BLaER1 treated with 17β-estradiol and CSF1 and Interleukin-3, amounts not matched to agents 10 nM and 100 nM (cell line): Measurements from ENCODE around the gene ZNF628.

Experiments
- H3K27ac ChIP-seq, 11 experiments: shearing (Covaris generic); formaldehyde crosslinking; 2 replicates each; pipeline ENCODE4 v1.8.1; 2022
- H3K27me3 ChIP-seq, 11 experiments: shearing (Covaris generic); formaldehyde crosslinking; 2 replicates each; pipeline ENCODE4 v1.8.1; 2022
- H3K36me3 ChIP-seq, 11 experiments: shearing (Covaris generic); formaldehyde crosslinking; 2 replicates each; pipeline ENCODE4 v1.8.1; 2022
- H3K4me1 ChIP-seq, 10 experiments: shearing (Covaris generic); formaldehyde crosslinking; 2 replicates each; pipeline ENCODE4 v1.8.1; 2022
- H3K4me2 ChIP-seq, 11 experiments: shearing (Covaris generic); formaldehyde crosslinking; 2 replicates each; pipeline ENCODE4 v1.8.1; 2022
- H3K4me3 ChIP-seq, 10 experiments: shearing (Covaris generic); formaldehyde crosslinking; 2 replicates each; pipeline ENCODE4 v1.8.1; 2022
- H3K9ac ChIP-seq, 11 experiments: shearing (Covaris generic); formaldehyde crosslinking; 2 replicates each; pipeline ENCODE4 v1.8.1; 2022
- H3K9me3 ChIP-seq, 11 experiments: shearing (Covaris generic); formaldehyde crosslinking; replicated peaks in 1 of 11; 2 replicates each; pipeline ENCODE4 v1.8.1; 2022
- H4K20me1 ChIP-seq, 11 experiments: shearing (Covaris generic); formaldehyde crosslinking; 2 replicates each; pipeline ENCODE4 v1.8.1; 2022
- Cebpa-rat ChIP-seq, 11 experiments: shearing (Covaris generic); IDR thresholded peaks; 2 replicates each; pipeline ENCODE4 v1.8.1; 2022

ZNF628 gene

DNA sequence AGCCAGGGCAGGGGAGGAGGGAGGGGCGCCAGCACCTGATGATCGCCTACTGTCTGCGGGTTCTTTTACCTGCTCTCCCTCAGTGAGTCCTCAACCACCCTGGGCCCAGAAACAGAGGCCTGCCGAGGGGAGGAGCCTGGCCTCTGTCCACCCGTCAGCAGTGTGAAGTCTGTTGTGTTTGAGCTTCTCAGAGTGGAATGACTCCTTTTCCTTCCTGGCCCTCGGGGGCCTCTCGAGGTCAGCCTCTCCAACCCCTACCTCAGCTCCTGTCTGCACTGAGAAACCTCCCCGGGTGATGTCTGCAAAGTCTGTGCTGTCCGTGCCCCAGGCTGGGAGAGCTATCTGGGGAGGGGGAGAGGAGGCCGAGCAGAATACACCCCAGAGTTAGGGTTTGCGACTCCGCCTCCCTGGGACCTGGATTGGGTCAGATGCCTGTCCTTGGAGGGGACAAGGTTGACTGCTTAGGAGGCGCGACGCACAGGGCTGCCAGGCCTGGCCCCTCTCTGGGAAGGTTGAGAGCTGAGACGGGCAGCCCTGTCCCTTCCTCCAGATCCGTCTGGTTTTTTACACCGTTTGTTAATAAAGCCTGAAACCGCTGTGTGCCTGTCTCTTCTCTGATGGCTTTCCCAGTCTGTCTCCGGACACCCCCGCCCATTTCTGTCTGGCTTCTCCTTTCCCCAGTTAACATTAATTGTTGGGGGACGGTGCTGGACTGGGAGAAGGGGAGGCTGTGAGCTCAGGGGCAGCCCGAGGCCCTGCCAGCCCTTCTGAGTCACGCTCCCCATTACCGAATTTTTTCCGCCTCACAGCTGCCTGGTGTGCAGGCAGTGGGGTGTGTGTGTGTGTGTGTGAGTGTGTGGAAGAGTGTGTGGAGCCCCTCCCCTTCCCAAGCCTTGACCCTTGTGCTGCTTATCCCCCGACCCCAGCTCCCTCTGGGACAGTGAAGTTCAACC lies 10.8 kb downstream of the ZNF628 start:
- H3K9me3 ChIP-seq: no peaks in the 10 kb centered on the region
- H3K27ac ChIP-seq: peak overlapping the region; percentile 8 to 80 (median 61); a peak in 21 of 22 replicates
- peaks cover 0 to 35% (median 0%) of the 10 kb centered on the region in 11 experiments; a peak in 9 of 22 replicates for H4K20me1 ChIP-seq
- peak overlapping the region; percentile 89 to 100 (median 96) for H3K4me2 ChIP-seq
- H3K4me1 ChIP-seq: peaks cover 51 to 78% (median 64%) of the 10 kb centered on the region in 10 experiments
- H3K4me3 ChIP-seq: peak overlapping the region in 2 of 10 experiments; percentile 16 to 79; a peak in 2 of 20 replicates
- H3K36me3 ChIP-seq: peaks cover 0 to 17% (median 11%) of the 10 kb centered on the region in 11 experiments; a peak in 15 of 22 replicates
- peak overlapping the region; percentile 31 to 83 (median 78) for H3K9ac ChIP-seq
- TF ChIP-seq Cebpa-rat (IDR thresholded peaks at IDR 0.05): no peak
- H3K27me3 ChIP-seq: no peaks in the 10 kb centered on the region

DNA sequence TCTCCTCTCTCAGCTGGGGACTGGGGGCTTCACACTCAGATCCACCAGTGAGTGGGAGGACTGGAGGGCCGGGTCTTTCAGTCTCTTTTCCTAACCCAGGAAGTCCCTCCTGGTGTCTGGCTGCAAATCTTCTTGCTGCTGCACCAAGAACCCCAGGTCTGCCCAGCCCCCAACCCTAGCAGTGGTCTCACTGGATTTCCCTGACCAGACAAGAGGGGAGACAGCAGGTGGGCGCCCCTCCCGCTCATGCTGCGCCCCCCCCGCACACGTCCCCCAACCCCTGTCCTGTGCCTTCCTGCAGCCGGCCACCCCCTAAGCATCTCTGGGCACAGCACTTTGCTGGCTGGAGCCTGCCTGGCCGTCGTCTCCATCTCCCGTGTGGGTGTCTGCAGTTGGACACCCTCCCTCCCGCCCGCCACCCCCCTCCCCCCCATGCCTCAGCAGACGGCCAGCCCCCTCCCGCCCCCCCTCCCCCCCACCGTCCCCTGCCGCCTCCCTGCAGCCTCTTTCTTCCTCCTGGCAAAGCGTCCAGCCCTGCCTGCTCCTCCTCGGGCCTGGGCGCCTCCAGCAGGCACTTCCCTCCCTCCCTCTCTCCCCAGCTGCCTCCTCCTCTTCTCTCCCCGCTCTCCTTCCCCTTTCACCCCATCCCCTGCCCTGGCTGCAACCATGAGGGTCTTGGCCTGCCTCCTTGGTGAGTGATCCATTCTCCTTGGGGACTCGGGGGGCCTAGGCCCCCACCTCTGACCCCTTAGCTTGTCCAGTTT lies 11.7 kb downstream of the ZNF628 start, which contains the start of gene SSC5D:
SSC5D (plus strand) TSS at position 513 of the 764 bp plus-strand sequence; CDS start at position 667, 154 bp downstream.
- peak within 1 kb of the TSS; percentile 31 to 83 (median 78) for H3K9ac ChIP-seq
- no peak for TF ChIP-seq Cebpa-rat (IDR thresholded peaks at IDR 0.05)
- H3K27me3 ChIP-seq: no peaks in the 10 kb centered on the region
- H3K4me2 ChIP-seq: peak within 1 kb of the TSS; percentile 89 to 100 (median 96)
- peaks cover 0 to 29% (median 0%) of the 10 kb centered on the region in 11 experiments; a peak in 9 of 22 replicates for H4K20me1 ChIP-seq
- peak within 1 kb of the TSS in 2 of 10 experiments; percentile 16 to 79; a peak in 1 of 20 replicates for H3K4me3 ChIP-seq
- H3K4me1 ChIP-seq: peaks cover 50 to 78% (median 62%) of the 10 kb centered on the region in 10 experiments
- H3K9me3 ChIP-seq: no peaks in the 10 kb centered on the region
- H3K36me3 ChIP-seq: peaks cover 0 to 9% (median 5%) of the 10 kb centered on the region in 11 experiments; a peak in 12 of 22 replicates
- peak within 1 kb of the TSS; percentile 8 to 80 (median 61); a peak in 21 of 22 replicates for H3K27ac ChIP-seq

DNA sequence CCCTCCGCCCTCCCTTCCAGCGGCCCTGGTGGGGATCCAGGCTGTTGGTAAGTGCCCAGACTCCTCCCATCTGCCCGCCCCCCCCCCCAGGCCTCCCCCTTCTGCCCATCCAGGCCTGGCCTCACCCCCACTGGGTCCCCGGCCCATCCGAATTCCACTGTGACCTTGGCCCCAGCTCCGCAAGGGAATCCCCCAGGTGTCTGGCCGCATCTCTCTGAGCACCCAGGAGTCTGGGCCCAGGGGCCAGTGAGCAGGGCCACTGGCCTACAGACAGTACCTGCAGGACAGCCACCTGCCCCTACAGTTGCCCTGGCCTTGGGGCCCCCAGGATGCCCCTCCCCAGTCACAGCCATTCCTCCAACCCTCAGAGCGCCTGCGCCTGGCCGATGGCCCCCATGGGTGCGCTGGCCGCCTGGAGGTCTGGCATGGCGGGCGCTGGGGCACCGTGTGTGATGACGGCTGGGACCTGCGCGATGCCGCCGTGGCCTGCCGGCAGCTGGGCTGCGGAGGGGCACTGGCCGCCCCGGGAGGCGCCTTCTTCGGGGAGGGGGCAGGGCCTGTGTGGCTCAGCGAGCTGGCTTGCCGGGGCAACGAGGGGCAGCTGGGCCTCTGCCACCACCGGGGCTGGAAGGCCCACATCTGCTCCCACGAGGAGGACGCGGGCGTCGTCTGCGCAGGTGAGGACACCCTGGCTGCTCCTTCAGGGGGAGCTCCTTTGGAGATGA lies 12.7 kb downstream of the ZNF628 start:
- no peak for TF ChIP-seq Cebpa-rat (IDR thresholded peaks at IDR 0.05)

DNA sequence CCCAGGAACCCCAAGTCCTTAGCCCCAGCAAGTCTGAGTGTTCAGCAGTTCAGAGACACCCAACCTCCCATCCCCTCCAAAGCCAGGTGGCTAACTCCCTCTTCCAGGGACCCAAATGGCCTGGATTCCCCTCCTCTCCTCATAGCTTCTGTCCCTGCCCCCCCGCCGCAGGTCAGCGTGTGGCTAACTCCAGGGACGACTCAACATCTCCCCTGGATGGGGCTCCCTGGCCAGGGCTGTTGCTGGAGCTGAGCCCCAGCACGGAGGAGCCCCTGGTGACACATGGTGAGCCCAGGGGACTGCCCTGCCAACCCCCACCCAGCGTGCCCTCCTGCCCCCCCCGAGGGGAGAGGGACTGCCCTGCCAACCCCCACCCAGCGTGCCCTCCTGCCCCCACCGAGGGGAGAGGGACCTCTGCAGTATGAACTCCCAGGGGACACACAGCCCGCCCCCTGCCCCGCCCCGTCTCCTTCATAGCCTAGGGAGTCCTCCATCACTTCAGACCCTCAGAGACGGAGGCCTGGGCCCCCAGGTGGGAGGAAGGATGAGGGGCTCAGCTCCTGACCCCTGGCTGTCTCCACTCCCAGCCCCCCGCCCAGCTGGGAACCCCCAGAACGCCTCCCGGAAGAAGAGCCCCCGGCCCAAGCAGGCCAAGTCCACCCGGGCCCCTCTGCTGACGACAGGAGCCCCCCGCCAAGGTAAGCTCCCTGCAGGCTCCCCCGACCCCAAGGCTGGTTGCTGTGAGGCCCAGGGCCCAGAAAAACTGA lies 13.5 kb downstream of the ZNF628 start:
- peak overlapping the region in 10 of 11 experiments; percentile 5 to 65 (median 55); a peak in 17 of 22 replicates for H3K4me2 ChIP-seq
- H3K27ac ChIP-seq: peak overlapping the region in 1 of 11 experiments; percentile 36; a peak in 1 of 22 replicates
- no peak overlapping the region for H3K4me3 ChIP-seq
- H3K9ac ChIP-seq: peak overlapping the region in 7 of 11 experiments; percentile 24 to 42 (median 33); a peak in 4 of 22 replicates
- no peaks in the 10 kb centered on the region for H3K36me3 ChIP-seq
- H3K4me1 ChIP-seq: peaks cover 33 to 69% (median 53%) of the 10 kb centered on the region in 10 experiments
- H3K27me3 ChIP-seq: no peaks in the 10 kb centered on the region
- H4K20me1 ChIP-seq: peaks cover 0 to 15% (median 0%) of the 10 kb centered on the region in 11 experiments; a peak in 4 of 22 replicates
- no peak for TF ChIP-seq Cebpa-rat (IDR thresholded peaks at IDR 0.05)
- no peaks in the 10 kb centered on the region for H3K9me3 ChIP-seq

More for the DNA sequence above, 12.7 kb downstream of the ZNF628 start:
- Histone ChIP-seq H3K9ac (peak overlapping the region in 7 of 11 experiments; percentile 24 to 42 (median 33); a peak in 4 of 22 replicates), H3K4me3 (no peak overlapping the region), H3K9me3 (no peaks in the 10 kb centered on the region), H3K27ac (peak overlapping the region in 1 of 11 experiments; percentile 36; a peak in 1 of 22 replicates), H3K4me1 (peaks cover 39 to 71% (median 54%) of the 10 kb centered on the region in 10 experiments), H3K27me3 (no peaks in the 10 kb centered on the region), H3K36me3 (no peaks in the 10 kb centered on the region), H3K4me2 (peak overlapping the region in 10 of 11 experiments; percentile 5 to 65 (median 58); a peak in 17 of 22 replicates), H4K20me1 (peaks cover 0 to 18% (median 0%) of the 10 kb centered on the region in 11 experiments; a peak in 6 of 22 replicates)

DNA sequence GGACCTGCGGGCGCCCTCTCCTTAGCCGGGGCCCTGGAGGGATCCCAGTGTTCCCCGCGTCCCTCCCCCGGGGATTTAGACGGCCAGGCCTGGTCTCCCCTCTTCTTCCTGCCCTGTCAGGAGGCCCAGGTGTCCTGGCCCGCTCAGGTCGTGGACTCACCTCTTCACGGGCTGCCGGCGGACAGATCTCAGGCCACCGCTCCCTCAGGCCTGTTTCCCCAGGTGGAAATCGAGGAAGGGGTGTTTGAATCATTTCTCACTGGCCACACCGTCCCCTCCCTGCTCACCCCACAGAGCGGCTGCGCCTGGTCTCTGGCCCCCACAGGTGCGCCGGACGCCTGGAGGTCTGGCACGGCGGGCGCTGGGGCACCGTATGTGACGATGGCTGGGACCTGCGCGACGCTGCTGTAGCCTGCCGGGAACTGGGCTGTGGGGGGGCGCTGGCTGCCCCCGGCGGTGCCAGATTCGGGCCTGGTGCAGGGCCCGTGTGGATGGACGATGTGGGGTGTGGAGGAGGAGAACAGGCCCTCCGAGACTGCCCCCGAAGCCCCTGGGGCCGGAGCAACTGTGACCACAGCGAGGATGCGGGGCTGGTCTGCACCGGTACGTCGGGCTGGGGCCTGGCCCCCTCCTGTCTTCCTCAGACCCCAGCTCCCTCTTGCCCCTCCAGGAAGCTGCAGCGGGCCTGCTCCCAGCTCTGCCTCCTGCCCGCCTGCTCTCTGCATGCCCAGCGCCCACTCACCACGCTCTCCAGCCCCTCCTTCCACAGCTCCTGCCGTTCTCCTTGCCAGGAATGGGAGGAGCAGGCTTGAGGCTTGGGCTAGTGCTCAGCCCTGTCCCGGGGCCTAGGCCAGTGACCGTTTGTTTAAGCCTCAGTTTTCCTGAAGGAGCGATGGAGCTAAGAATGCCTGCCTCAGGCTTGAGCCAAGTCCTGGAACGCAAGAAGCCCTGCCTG lies 14.3 kb downstream of the ZNF628 start:
- H3K36me3 ChIP-seq: no peaks in the 10 kb centered on the region
- H3K4me1 ChIP-seq: peaks cover 27 to 66% (median 47%) of the 10 kb centered on the region in 10 experiments
- TF ChIP-seq Cebpa-rat (IDR thresholded peaks at IDR 0.05): no peak
- H3K4me3 ChIP-seq: no peak overlapping the region
- peaks cover 0 to 15% (median 0%) of the 10 kb centered on the region in 11 experiments; a peak in 4 of 22 replicates for H4K20me1 ChIP-seq
- H3K9me3 ChIP-seq: no peaks in the 10 kb centered on the region
- no peak overlapping the region for H3K27ac ChIP-seq
- H3K4me2 ChIP-seq: 0 out of 22 replicates have a peak overlapping the region, but pooled peaks of 1 of the 11 experiments have one; percentile 7
- no peaks in the 10 kb centered on the region for H3K27me3 ChIP-seq
- H3K9ac ChIP-seq: peak overlapping the region in 1 of 11 experiments; percentile 9; a peak in 1 of 22 replicates

DNA sequence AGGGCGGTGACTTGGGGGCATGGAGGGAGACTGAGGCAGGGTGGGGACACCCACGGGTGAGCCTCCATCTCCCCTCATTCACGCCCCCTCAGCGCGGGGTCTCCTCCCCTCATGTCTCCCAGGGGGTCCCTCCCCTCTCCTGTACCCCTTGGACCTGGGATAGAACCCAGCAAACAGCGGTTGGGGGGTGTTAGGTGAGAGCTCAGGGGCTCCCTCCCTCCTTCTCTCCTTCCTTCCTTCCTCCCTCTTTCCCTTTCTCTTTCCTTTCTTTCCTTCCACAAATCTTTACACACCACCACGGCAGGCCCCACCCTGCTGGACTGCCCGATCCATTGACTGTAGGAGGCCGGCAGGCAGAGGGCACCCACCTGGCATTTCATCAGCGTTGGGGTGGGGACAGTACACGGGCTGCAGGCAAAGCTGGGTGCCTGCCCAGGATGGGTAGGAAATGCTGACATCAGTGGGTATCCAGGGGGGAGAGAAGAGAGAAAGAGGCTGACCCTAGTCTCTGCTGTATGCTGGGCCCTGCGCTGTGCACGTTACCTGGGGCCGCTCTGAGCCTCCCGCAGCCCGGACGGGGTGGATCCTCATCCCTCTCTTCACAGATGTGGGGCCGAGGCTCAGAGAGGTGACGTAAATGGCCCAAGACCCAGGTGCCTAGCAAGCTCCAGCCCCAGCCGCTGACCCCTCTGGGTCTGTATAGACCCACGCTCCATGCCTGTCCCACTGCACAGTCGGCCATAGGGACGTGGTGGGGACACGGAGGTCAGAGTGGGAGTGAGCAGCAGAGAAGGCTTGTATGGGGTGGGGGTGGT lies 15.3 kb downstream of the ZNF628 start:
- 0 out of 22 replicates have a peak overlapping the region, but pooled peaks of 1 of the 11 experiments have one; percentile 9 for H3K4me2 ChIP-seq
- H3K4me3 ChIP-seq: no peak overlapping the region
- H3K9me3 ChIP-seq: no peaks in the 10 kb centered on the region
- no peak overlapping the region for H3K27ac ChIP-seq
- H4K20me1 ChIP-seq: peaks cover 0 to 8% (median 0%) of the 10 kb centered on the region in 11 experiments; a peak in 4 of 22 replicates
- no peaks in the 10 kb centered on the region for H3K27me3 ChIP-seq
- no peaks in the 10 kb centered on the region for H3K36me3 ChIP-seq
- no peak overlapping the region for H3K9ac ChIP-seq
- TF ChIP-seq Cebpa-rat (IDR thresholded peaks at IDR 0.05): no peak
- H3K4me1 ChIP-seq: peaks cover 17 to 56% (median 37%) of the 10 kb centered on the region in 10 experiments
